GM12878 (cell line): ENCODE data around the gene RASGRP3. TPM values are rescaled to one million over a fixed set of nuclear protein-coding genes. Genes with fewer than 3 reads are reported as not detected.

ENCODE experiments used
- ATAC-seq: fragments of 200-7000 bp; cut with Tn5 transposase; 3 replicates; pipeline ENCODE4 v1.9.1; 2020; ENCODE audit warnings: mild to moderate bottlenecking, moderate library complexity
- BruUV-seq: library from RNA; stranded (reverse); fragments of 400-500 nt; replicated peaks from 2 replicates; lab custom pipeline; 2021; lab: Mats Ljungman, UMichigan
- CTCF ChIA-PET: fragments of 300-600 bp; sonication (Branson Sonifier 250); formaldehyde crosslinking; extraction: SDS; loops from one replicate; lab custom pipeline; 2021; ENCODE audit warnings: inconsistent platforms; lab: Yijun Ruan, JAX
- POLR2A ChIA-PET: fragments of 350-600 bp; formaldehyde crosslinking; extraction: SDS; loops from one replicate; lab custom pipeline; 2021; ENCODE audit warnings: inconsistent platforms; lab: Charles Lee
- RAD21 ChIA-PET: fragments of 300-600 bp; sonication (Branson Sonifier 250); formaldehyde crosslinking; loops from one replicate; lab custom pipeline; 2023; ENCODE audit warnings: antibody characterized with exemption; ENCODE audit not compliant: unreplicated experiment; lab: Charles Lee
- SMC1A ChIA-PET: fragments of 300-600 bp; sonication (Branson Sonifier 250); formaldehyde crosslinking; loops from one replicate; lab custom pipeline; 2023; ENCODE audit not compliant: unreplicated experiment, uncharacterized antibody; lab: Charles Lee
- DNase-seq: peaks from one replicate; pipeline ENCODE4 v3.0.0-alpha.2; 2011; ENCODE audit warnings: low read depth, low spot score
- FAIRE-seq: peaks from 3 replicates; lab custom pipeline; 2011; peaks lifted over from hg19 to GRCh38; lab: Jason Lieb, UNC
- H2AFZ ChIP-seq: 2 replicates; pipeline ENCODE4 v1.6.0; 2011; ENCODE audit warnings: low read depth, low read length, control low read depth; ENCODE audit not compliant: control insufficient read depth
- H3K27ac ChIP-seq: 2 replicates; pipeline ENCODE4 v1.5.1; 2011; ENCODE audit warnings: control low read depth; ENCODE audit not compliant: control insufficient read depth, insufficient read depth
- H3K27me3 ChIP-seq, 2 experiments: replicated peaks in 1 of 2; 2 replicates each; pipeline versions ENCODE4 v1.6.0 to v1.6.1; 2011; ENCODE audit warnings: low read length in 1 of 2; ENCODE audit not compliant: control insufficient read depth in 2 of 2, insufficient read depth in 2 of 2
- H3K36me3 ChIP-seq, 2 experiments: 2 replicates each; pipeline ENCODE4 v1.5.1; 2011; ENCODE audit warnings: low read length in 1 of 2; ENCODE audit not compliant: control insufficient read depth in 2 of 2, insufficient read depth in 2 of 2
- H3K4me1 ChIP-seq: 2 replicates; pipeline ENCODE4 v1.6.1; 2011; ENCODE audit warnings: mild to moderate bottlenecking, low read length, moderate library complexity, mixed read lengths; ENCODE audit not compliant: control insufficient read depth, insufficient read depth
- H3K4me2 ChIP-seq: 2 replicates; pipeline ENCODE4 v1.6.0; 2011; ENCODE audit warnings: control low read depth; ENCODE audit not compliant: control insufficient read depth, insufficient read depth
- H3K4me3 ChIP-seq: fragments of 200-600 bp; sonication (generic); 2 replicates; pipeline ENCODE4 v1.5.1; 2016
- H3K79me2 ChIP-seq: 2 replicates; pipeline ENCODE4 v1.6.0; 2011; ENCODE audit warnings: low read length; ENCODE audit not compliant: control insufficient read depth, insufficient read depth
- H3K9ac ChIP-seq: 2 replicates; pipeline ENCODE4 v1.8.0; 2011; ENCODE audit warnings: low read length, control low read depth, mixed read lengths; ENCODE audit not compliant: control insufficient read depth, insufficient read depth
- H3K9me3 ChIP-seq: replicated peaks from 3 replicates; pipeline ENCODE4 v1.5.1; 2011; ENCODE audit warnings: mild to moderate bottlenecking, low read length; ENCODE audit not compliant: control insufficient read depth, insufficient read depth
- H4K20me1 ChIP-seq: 2 replicates; pipeline ENCODE4 v1.6.0; 2011; ENCODE audit not compliant: control insufficient read depth, insufficient read depth
- GABPA ChIP-seq: IDR thresholded peaks from 2 replicates; pipeline ENCODE4 v1.6.1; 2014; ENCODE audit warnings: antibody characterized with exemption, low read depth, mild to moderate bottlenecking, inconsistent platforms
- MTA2 ChIP-seq: fragments of 450-650 bp; IDR thresholded peaks from 2 replicates; pipeline ENCODE4 v1.6.1; 2016; ENCODE audit warnings: low read depth, mild to moderate bottlenecking, moderate library complexity
- NFYB ChIP-seq: IDR thresholded peaks from 2 replicates; pipeline ENCODE4 v1.6.1; 2011; ENCODE audit warnings: low read depth, mild to moderate bottlenecking, low read length, improper control_type of control experiment, moderate library complexity; ENCODE audit not compliant: insufficient read depth
- NR2C2 ChIP-seq: IDR thresholded peaks from 2 replicates; pipeline ENCODE4 v1.6.1; 2011; ENCODE audit warnings: borderline replicate concordance, low read depth; ENCODE audit not compliant: control insufficient read depth, insufficient read length
- SP1 ChIP-seq: IDR thresholded peaks from one replicate; pipeline ENCODE4 v1.6.1; 2011; ENCODE audit warnings: low read depth, low read length
- WGBS: methylation state at CpG from one replicate; pipeline ENCODE4 v1.1.6; 2016; ENCODE audit warnings: low lambda C conversion rate; ENCODE audit not compliant: insufficient replicate concordance, insufficient coverage; ENCODE audit errors: missing lambda C conversion rate; 5-methylcytosine and 5-hydroxymethylcytosine counted together
- in situ Hi-C: fragments of 300-500 bp; cut with MboI; formaldehyde crosslinking; loops from 9 replicates; pipeline ENCODE4 v1.14.3; 2018; ENCODE audit warnings: mixed read lengths
- intact Hi-C: fragments of 100-400 bp; cut with micrococcal nuclease; formaldehyde crosslinking; loops from one replicate; pipeline ENCODE4 v1.14.2; 2022; ENCODE audit not compliant: unreplicated experiment
- polyA plus RNA-seq, 11 experiments: library from polyadenylated mRNA; depleted of rRNA in 4 of 11; unstranded in 6 of 11; stranded (reverse) in 5 of 11; fragments of >200 nt; fragmentation: Nextera tagmentation in 4 of 11; fragmentation: Illumina TruSeq in 1 of 11; extraction: Ambion mirVana in 4 of 11; extraction: Trizol in 1 of 11; gene quantifications; 1 replicate in 1 of 11; 2 replicates in 10 of 11; pipeline versions ENCODE4 v1.2.1 to v1.2.3, GENCODE V29; 2011 to 2016; ENCODE audit warnings: inconsistent platforms in 2 of 11, missing spikeins in 2 of 11, low read depth in 1 of 11
- total RNA-seq, 4 experiments: library from RNA; depleted of rRNA in 3 of 4; stranded (reverse); fragments of >200 nt in 3 of 4; fragmentation: Illumina TruSeq in 1 of 4; extraction: Trizol in 1 of 4; gene quantifications; 2 replicates each; pipeline versions ENCODE4 v1.2.1 to v1.2.3, GENCODE V29; 2013 to 2021
- TF ChIP-seq, protein P1 (sequence below): fragments of 450-650 bp; IDR thresholded peaks from 2 replicates; pipeline ENCODE4 v1.6.1; 2017; ENCODE audit warnings: mild to moderate bottlenecking

The RASGRP3 gene
- total and polyA plus RNA-seq, 10 of the 15 experiments (the other 5 are each of a cell fraction or from before 2014, with no cell fraction given), result 31.6 to 106 (median 64.7) TPM

DNA sequence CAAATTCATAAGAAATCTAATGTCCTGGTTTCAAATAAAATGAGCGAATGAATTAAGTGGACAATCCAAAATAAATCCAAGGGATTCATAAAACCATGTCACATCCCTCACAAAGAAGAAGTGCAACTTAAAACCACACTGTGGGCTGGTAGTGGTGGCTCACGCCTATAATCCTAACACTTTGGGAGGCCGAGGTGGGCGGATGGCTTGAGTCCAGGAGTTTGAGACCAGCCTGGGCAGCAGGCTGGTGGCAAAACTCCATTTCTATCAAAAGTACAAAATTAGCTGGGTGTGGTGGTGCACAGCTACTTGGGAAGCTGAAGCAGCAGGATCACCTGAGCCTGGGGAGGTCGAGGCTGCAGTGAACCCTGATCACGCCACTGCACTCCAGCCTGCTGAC, 97.2 kb downstream of the RASGRP3 start:
- no peaks in the 10 kb centered on the region for H3K79me2 ChIP-seq
- ATAC-seq, result no peak
- H2AFZ ChIP-seq, result no peak overlapping the region
- no peak for TF ChIP-seq GABPA
- TF ChIP-seq SP1, result no peak
- TF ChIP-seq MTA2, result no peak
- TF ChIP-seq NFYB, result no peak
- no peak for TF ChIP-seq NR2C2
- TF ChIP-seq, protein P1, sequence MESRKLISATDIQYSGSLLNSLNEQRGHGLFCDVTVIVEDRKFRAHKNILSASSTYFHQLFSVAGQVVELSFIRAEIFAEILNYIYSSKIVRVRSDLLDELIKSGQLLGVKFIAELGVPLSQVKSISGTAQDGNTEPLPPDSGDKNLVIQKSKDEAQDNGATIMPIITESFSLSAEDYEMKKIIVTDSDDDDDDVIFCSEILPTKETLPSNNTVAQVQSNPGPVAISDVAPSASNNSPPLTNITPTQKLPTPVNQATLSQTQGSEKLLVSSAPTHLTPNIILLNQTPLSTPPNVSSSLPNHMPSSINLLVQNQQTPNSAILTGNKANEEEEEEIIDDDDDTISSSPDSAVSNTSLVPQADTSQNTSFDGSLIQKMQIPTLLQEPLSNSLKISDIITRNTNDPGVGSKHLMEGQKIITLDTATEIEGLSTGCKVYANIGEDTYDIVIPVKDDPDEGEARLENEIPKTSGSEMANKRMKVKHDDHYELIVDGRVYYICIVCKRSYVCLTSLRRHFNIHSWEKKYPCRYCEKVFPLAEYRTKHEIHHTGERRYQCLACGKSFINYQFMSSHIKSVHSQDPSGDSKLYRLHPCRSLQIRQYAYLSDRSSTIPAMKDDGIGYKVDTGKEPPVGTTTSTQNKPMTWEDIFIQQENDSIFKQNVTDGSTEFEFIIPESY, result no peak
- 93% methylated on average over 6 of the region's 6 CpGs for WGBS
- ChIA-PET CTCF (interaction anchor here (1.2 to 2.8 kb wide), 4 partner anchors 10 to 161 kb away, joined by 3 to 8 read pairs (median 6); partner anchors contain the start of gene RASGRP3), RAD21 (interaction anchor here (1.5 to 4.9 kb wide), 2 partner anchors 10 to 98 kb away, joined by 5 to 21 read pairs; no protein-coding TSS in a partner anchor), POLR2A (no interaction called here), SMC1A (interaction anchor here (1.1 to 2.8 kb wide), 5 partner anchors 10 to 161 kb away, joined by 3 to 10 read pairs (median 4); partner anchors contain the start of gene RASGRP3)
- FAIRE-seq, result no peak
- no peak overlapping the region for H3K4me3 ChIP-seq
- H3K27me3 ChIP-seq, result no peaks in the 10 kb centered on the region
- BruUV-seq, result no TSS peak
- H3K9ac ChIP-seq, result no peak overlapping the region
- H3K4me1 ChIP-seq, result no peaks in the 10 kb centered on the region
- no peak overlapping the region for H3K27ac ChIP-seq
- no peaks in the 10 kb centered on the region for H3K9me3 ChIP-seq
- intact Hi-C loops (no loop called here), in situ Hi-C loops (no loop called here)
- no peak for DNase-seq
- no peaks in the 10 kb centered on the region for H4K20me1 ChIP-seq
- no peak overlapping the region for H3K4me2 ChIP-seq
- no peaks in the 10 kb centered on the region for H3K36me3 ChIP-seq
